Esophagus squamous epithelium (tissue), 5 donors: ENCODE data around the gene PPIP5K2. TPM values are rescaled to one million over a fixed set of nuclear protein-coding genes. Genes with fewer than 3 reads are reported as not detected.

Experiments used
- DNase-seq: peaks from one replicate; lab custom pipeline; 2025; lab: John Stamatoyannopoulos, UW
- H3K27ac ChIP-seq, 4 donors: fragments of 200-600 bp; sonication (generic); one replicate each; pipeline ENCODE4 v1.5.1; 2016 to 2019; ENCODE audit warnings: mild to moderate bottlenecking in 1 of 4
- H3K27me3 ChIP-seq, 4 donors: fragments of 200-600 bp; sonication (generic); 1 replicate in 3 of 4; 2 replicates in 1 of 4; pipeline versions ENCODE4 v1.5.1 to v1.6.0; 2017 to 2021; ENCODE audit warnings: antibody characterized with exemption in 1 of 4
- H3K36me3 ChIP-seq, 3 donors: fragments of 200-600 bp; sonication (generic); one replicate each; pipeline ENCODE4 v1.5.1; 2016 to 2019
- H3K4me1 ChIP-seq, 3 donors: fragments of 200-600 bp; sonication (generic); one replicate each; pipeline ENCODE4 v1.5.1; 2017 to 2019
- H3K4me3 ChIP-seq, 4 donors: fragments of 200-600 bp; sonication (generic); 1 replicate in 3 of 4; 2 replicates in 1 of 4; pipeline ENCODE4 v1.5.1; 2016 to 2019; ENCODE audit warnings: mild to moderate bottlenecking in 2 of 4, moderate library complexity in 1 of 4
- H3K9me3 ChIP-seq, 3 donors: fragments of 200-600 bp; sonication (generic); one replicate each; pipeline ENCODE4 v1.5.1; 2016 to 2019
- CTCF ChIP-seq, 6 experiments: fragments of 450-650 bp in 4 of 6; fragments of 200-600 bp in 2 of 6; sonication (generic) in 2 of 6; IDR thresholded peaks; one replicate each; pipeline ENCODE4 v1.5.1; 2016 to 2019; ENCODE audit warnings: antibody characterized with exemption in 6 of 6, mild to moderate bottlenecking in 4 of 6, moderate library complexity in 4 of 6
- POLR2A ChIP-seq, 4 donors: fragments of 450-650 bp; IDR thresholded peaks; one replicate each; pipeline ENCODE4 v1.6.1; 2017; ENCODE audit warnings: antibody characterized with exemption in 4 of 4, mild to moderate bottlenecking in 4 of 4, moderate library complexity in 3 of 4
- WGBS, 2 donors: methylation state at CpG; one replicate each; pipeline ENCODE4 v1.1.5; 2018; 5-methylcytosine and 5-hydroxymethylcytosine counted together
- intact Hi-C: fragments of 100-400 bp; cut with DNase I; formaldehyde crosslinking; loops from one replicate; pipeline ENCODE4 v1.15.0; 2022
- total RNA-seq, 4 donors: library from RNA; depleted of rRNA; stranded (reverse); fragments of >200 nt; gene quantifications; one replicate each; pipeline ENCODE4 v1.1.0, GENCODE V29; 2016
- donor health status: DM: yes; HTN: yes; CAD: no.

Gene PPIP5K2
- total RNA-seq, 4 donors from 2014 or later: 11.4 to 36.2 (median 21.8) TPM

- Histone ChIP-seq H3K27me3 (no peaks in the 10 kb centered on the region), H3K4me3 (no peak overlapping the region), H3K27ac (no peak overlapping the region), H3K9me3 (no peaks in the 10 kb centered on the region), H3K36me3 (no peaks in the 10 kb centered on the region), H3K4me1 (no peaks in the 10 kb centered on the region)
- DNase-seq: no peak
- TF ChIP-seq POLR2A (IDR thresholded peaks at IDR 0.05) (no peak), CTCF (IDR thresholded peaks at IDR 0.05) (no peak)
- WGBS, 2 donors: 47 to 75% methylated on average over 1 of the region's 1 CpG
- intact Hi-C loops: no loop called here
Measured at GRCh38 chr5:103235891-103236290, 115.8 kb downstream of the PPIP5K2 start.

- 81 to 85% methylated on average over 1 of the region's 1 CpG for WGBS, 2 donors
- no peaks in the 10 kb centered on the region for H3K27me3 ChIP-seq
- intact Hi-C loops: no loop called here
- no peak for DNase-seq
- no peak overlapping the region for H3K4me3 ChIP-seq
- no peaks in the 10 kb centered on the region for H3K4me1 ChIP-seq
- no peak for TF ChIP-seq CTCF (IDR thresholded peaks at IDR 0.05)
- TF ChIP-seq POLR2A (IDR thresholded peaks at IDR 0.05): no peak
- H3K36me3 ChIP-seq: no peaks in the 10 kb centered on the region
- no peak overlapping the region for H3K27ac ChIP-seq
- H3K9me3 ChIP-seq: no peaks in the 10 kb centered on the region
Measured at GRCh38 chr5:103237778-103238177, 117.7 kb downstream of the PPIP5K2 start.

GRCh38 chr5:103243665-103244064, 123.6 kb downstream of the PPIP5K2 start:
- no peaks in the 10 kb centered on the region for H3K9me3 ChIP-seq
- WGBS, 2 donors: 38 to 65% methylated on average over 2 of the region's 2 CpGs

GRCh38 chr5:103244398-103244797, 124.3 kb downstream of the PPIP5K2 start:
- no peak overlapping the region for H3K4me3 ChIP-seq
- intact Hi-C loops: no loop called here
- no peak for DNase-seq
- no peaks in the 10 kb centered on the region for H3K4me1 ChIP-seq
- no peak overlapping the region for H3K27ac ChIP-seq
- TF ChIP-seq CTCF (IDR thresholded peaks at IDR 0.05): no peak
- TF ChIP-seq POLR2A (IDR thresholded peaks at IDR 0.05): no peak
- H3K36me3 ChIP-seq: no peaks in the 10 kb centered on the region
- no peaks in the 10 kb centered on the region for H3K27me3 ChIP-seq
- no peaks in the 10 kb centered on the region for H3K9me3 ChIP-seq

More at GRCh38 chr5:103243665-103244064, 123.6 kb downstream of the PPIP5K2 start:
- Histone ChIP-seq H3K4me1 (no peaks in the 10 kb centered on the region), H3K27ac (no peak overlapping the region), H3K27me3 (no peaks in the 10 kb centered on the region), H3K36me3 (no peaks in the 10 kb centered on the region), H3K4me3 (no peak overlapping the region)
- no peak for DNase-seq
- TF ChIP-seq CTCF (IDR thresholded peaks at IDR 0.05): no peak
- TF ChIP-seq POLR2A (IDR thresholded peaks at IDR 0.05): no peak
- intact Hi-C loops: no loop called here

- no peak overlapping the region for H3K27ac ChIP-seq
- no peak for TF ChIP-seq POLR2A (IDR thresholded peaks at IDR 0.05)
- no peak for TF ChIP-seq CTCF (IDR thresholded peaks at IDR 0.05)
- no peaks in the 10 kb centered on the region for H3K27me3 ChIP-seq
- 83 to 84% methylated on average over 4 of the region's 4 CpGs for WGBS, 2 donors
- no peak overlapping the region for H3K4me3 ChIP-seq
- no peaks in the 10 kb centered on the region for H3K4me1 ChIP-seq
- no peaks in the 10 kb centered on the region for H3K36me3 ChIP-seq
- intact Hi-C loops: no loop called here
- DNase-seq: no peak
- no peaks in the 10 kb centered on the region for H3K9me3 ChIP-seq
Measured at GRCh38 chr5:103245761-103246160, 125.7 kb downstream of the PPIP5K2 start.
